ENCODE results near the gene TXN2. TPM values are rescaled to one million over a fixed set of nuclear protein-coding genes. Genes with fewer than 3 reads are reported as not detected.

The TXN2 gene
- total RNA-seq, 2 experiments from 2014 or later = 94.3 to 97.0 TPM

- DNase-seq = no peak
- H3K9me3 Mint-ChIP-seq = no peaks in the 10 kb centered on the region
- H3K27ac Mint-ChIP-seq = peak overlapping the region; percentile 54
- intact Hi-C loops (cut with micrococcal nuclease) = no loop called here
- ChIA-PET CTCF (interaction anchor here (0.8 to 2.6 kb wide), 8 partner anchors 8 to 467 kb away, joined by 3 to 19 read pairs (median 4); partner anchors contain the start of genes EIF3D and TXN2), POLR2A (interaction anchor here (0.9 to 3.2 kb wide), 5 partner anchors 10 to 271 kb away, joined by 3 to 18 read pairs (median 5); partner anchors contain the start of genes APOL2 and EIF3D)
- H3K4me1 Mint-ChIP-seq (ENCODE audit: low read depth) = peaks cover 12% of the 10 kb centered on the region
- peaks cover 43% of the 10 kb centered on the region for H3K36me3 Mint-ChIP-seq
- no peaks in the 10 kb centered on the region for H3K27me3 Mint-ChIP-seq
- no peak overlapping the region for H3K4me3 Mint-ChIP-seq
These were observed 28.9 kb upstream of the TXN2 start for GRCh38 chr22:36510384-36510783.

DNA sequence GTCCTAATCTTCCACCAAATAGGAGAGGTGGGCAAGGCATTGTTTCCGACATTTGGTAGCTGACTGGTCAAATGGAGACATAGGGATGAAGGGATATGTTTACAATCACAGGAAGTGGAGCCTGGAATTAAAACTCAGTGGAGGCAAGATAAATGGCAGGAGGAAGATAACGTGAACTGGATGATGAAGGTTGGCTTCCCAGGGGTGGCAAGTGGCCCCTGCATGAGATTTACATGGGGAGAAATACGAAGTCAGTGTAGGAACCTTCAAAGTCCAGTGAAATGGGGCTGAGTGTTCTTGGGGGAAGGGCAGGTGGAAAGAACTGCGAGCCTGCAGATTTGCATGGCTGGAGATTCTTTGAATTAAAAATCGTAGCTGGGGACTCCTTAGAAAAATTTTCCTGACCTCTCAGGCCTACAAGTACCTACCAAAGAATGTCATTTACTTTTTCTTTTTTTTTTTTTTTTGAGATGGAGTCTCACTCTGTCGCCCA is 26.1 kb upstream of the TXN2 start:
- no peak for DNase-seq
- H3K4me3 Mint-ChIP-seq = peak overlapping the region; percentile 67
- H3K4me1 Mint-ChIP-seq (ENCODE audit: low read depth) = peaks cover 19% of the 10 kb centered on the region
- POLR2A ChIA-PET = interaction anchor here (1.0 to 1.4 kb wide), 4 partner anchors 18 to 209 kb away, joined by 3 to 6 read pairs (median 4); no protein-coding TSS in a partner anchor
- no peaks in the 10 kb centered on the region for H3K9me3 Mint-ChIP-seq
- no peaks in the 10 kb centered on the region for H3K27me3 Mint-ChIP-seq
- no peak overlapping the region for H3K27ac Mint-ChIP-seq
- H3K36me3 Mint-ChIP-seq = peaks cover 27% of the 10 kb centered on the region
- CTCF ChIA-PET = interaction anchor here (1.2 kb wide), 1 partner anchor 268 kb away, joined by 3 read pairs; the partner anchor contains the start of gene APOL2
- intact Hi-C loops (cut with micrococcal nuclease) = loop anchor here (2.0 kb wide), 1 partner anchor 21 kb away; the partner anchor contains the start of gene EIF3D

- no peaks in the 10 kb centered on the region for H3K27me3 Mint-ChIP-seq
- H3K9me3 Mint-ChIP-seq = no peaks in the 10 kb centered on the region
- H3K27ac Mint-ChIP-seq = peak within 1 kb of the TSS; percentile 54
- intact Hi-C loops (cut with micrococcal nuclease) = loop anchor here (2.0 kb wide), 1 partner anchor 22 kb away; the partner anchor contains the start of gene EIF3D
- DNase-seq = peak; percentile 92
- H3K4me3 Mint-ChIP-seq = peak within 1 kb of the TSS; percentile 72
- POLR2A ChIA-PET = interaction anchor here (0.8 to 1.4 kb wide), 5 partner anchors 19 to 208 kb away, joined by 3 to 6 read pairs (median 4); no protein-coding TSS in a partner anchor
- CTCF ChIA-PET = interaction anchor here (0.9 to 1.2 kb wide), 2 partner anchors 21 to 268 kb away, joined by 3 read pairs; partner anchors contain the start of gene APOL2
- H3K36me3 Mint-ChIP-seq = peaks cover 21% of the 10 kb centered on the region
- H3K4me1 Mint-ChIP-seq (ENCODE audit: low read depth) = peaks cover 19% of the 10 kb centered on the region
These were observed 25.4 kb upstream of the TXN2 start, which contains the start of gene FOXRED2 for GRCh38 chr22:36506637-36507517. Gene FOXRED2 (minus strand): TSS chr22:36507040. CDS start chr22:36506422, 618 bp downstream.

DNA sequence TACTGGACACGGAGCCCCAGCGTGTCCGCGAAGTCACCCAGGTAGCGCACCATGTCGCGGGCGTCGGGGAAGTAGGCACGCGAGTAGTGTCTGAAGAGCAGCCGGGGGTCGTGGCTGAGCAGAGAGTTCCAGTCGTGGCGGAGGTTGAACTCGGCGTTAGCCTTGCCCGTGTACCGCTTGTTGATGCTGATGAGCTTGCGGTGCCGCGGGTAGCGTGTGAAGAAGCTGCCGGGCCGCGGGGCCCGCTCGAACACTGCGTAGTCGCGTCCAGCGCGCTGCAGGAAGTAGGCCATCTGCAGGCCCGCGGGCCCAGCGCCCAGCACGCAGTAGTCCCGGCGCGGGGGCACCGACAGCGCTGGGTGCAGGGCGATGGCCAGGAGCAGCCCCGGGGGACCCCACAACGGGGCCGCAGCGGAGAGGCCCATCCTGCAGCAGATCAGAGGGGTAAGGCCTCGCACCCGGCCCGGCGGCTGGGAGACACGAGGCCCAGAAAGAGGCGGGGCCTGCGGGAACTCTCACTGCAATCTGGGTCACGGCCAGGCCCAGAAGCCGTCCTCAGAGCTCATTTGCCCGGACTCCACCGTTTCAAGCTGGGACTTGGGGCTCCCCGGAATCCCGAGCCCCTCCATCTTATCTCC is 24.7 kb upstream of the TXN2 start:
- Mint-ChIP-seq H3K9me3 (no peaks in the 10 kb centered on the region), H3K4me1 (ENCODE audit: low read depth) (peaks cover 19% of the 10 kb centered on the region), H3K27ac (peak overlapping the region; percentile 42), H3K27me3 (no peaks in the 10 kb centered on the region), H3K4me3 (peak overlapping the region; percentile 72), H3K36me3 (peaks cover 16% of the 10 kb centered on the region)
- no peak for DNase-seq
- intact Hi-C loops (cut with micrococcal nuclease) = loop anchor here (2.0 kb wide), 1 partner anchor 23 kb away; the partner anchor contains the start of gene EIF3D
- POLR2A ChIA-PET = interaction anchor here (0.8 to 1.4 kb wide), 3 partner anchors 22 to 199 kb away, joined by 3 to 6 read pairs (median 5); no protein-coding TSS in a partner anchor
- CTCF ChIA-PET = interaction anchor here (0.9 kb wide), 1 partner anchor 22 kb away, joined by 3 read pairs; no protein-coding TSS in a partner anchor

- POLR2A ChIA-PET = no interaction called here
- Mint-ChIP-seq H3K27ac (no peak overlapping the region), H3K27me3 (no peaks in the 10 kb centered on the region), H3K9me3 (no peaks in the 10 kb centered on the region), H3K4me1 (ENCODE audit: low read depth) (no peaks in the 10 kb centered on the region), H3K36me3 (peaks cover 16% of the 10 kb centered on the region), H3K4me3 (no peak overlapping the region)
- intact Hi-C loops (cut with micrococcal nuclease) = no loop called here
- DNase-seq = no peak
- CTCF ChIA-PET = no interaction called here
These were observed 16.6 kb upstream of the TXN2 start for GRCh38 chr22:36497910-36498665.

GRCh38 chr22:36493690-36494110 is 12.3 kb upstream of the TXN2 start:
- POLR2A ChIA-PET = no interaction called here
- no peaks in the 10 kb centered on the region for H3K4me1 Mint-ChIP-seq (ENCODE audit: low read depth)
- no peak for DNase-seq
- no peaks in the 10 kb centered on the region for H3K9me3 Mint-ChIP-seq
- CTCF ChIA-PET = interaction anchor here (0.9 to 1.3 kb wide), 2 partner anchors 23 to 192 kb away, joined by 3 to 4 read pairs; no protein-coding TSS in a partner anchor
- peaks cover 26% of the 10 kb centered on the region for H3K36me3 Mint-ChIP-seq
- intact Hi-C loops (cut with micrococcal nuclease) = no loop called here
- no peaks in the 10 kb centered on the region for H3K27me3 Mint-ChIP-seq
- no peak overlapping the region for H3K4me3 Mint-ChIP-seq
- no peak overlapping the region for H3K27ac Mint-ChIP-seq

DNA sequence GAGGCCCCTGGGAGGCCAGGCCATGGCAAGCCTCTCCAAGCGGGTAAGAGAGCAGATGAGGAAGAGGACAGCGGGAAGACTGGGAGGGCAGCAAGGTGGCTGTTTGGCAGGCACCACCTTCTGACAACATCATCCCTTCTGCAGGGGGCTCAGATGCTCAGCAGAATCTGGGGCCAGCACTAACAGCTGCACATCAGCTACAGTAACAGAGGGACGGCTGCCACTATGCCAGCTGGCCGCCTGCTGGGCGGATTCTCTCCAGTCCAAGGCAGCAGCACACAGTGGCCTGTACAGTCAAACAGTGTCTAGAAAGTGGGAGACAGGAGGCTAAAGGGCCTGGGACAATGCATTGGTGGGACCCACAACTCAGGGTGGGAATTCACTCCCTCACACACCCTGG is 10.7 kb upstream of the TXN2 start:
- peaks cover 31% of the 10 kb centered on the region for H3K36me3 Mint-ChIP-seq
- H3K27ac Mint-ChIP-seq = no peak overlapping the region
- POLR2A ChIA-PET = no interaction called here
- DNase-seq = no peak
- no peak overlapping the region for H3K4me3 Mint-ChIP-seq
- CTCF ChIA-PET = no interaction called here
- no peaks in the 10 kb centered on the region for H3K27me3 Mint-ChIP-seq
- H3K9me3 Mint-ChIP-seq = peaks cover 4% of the 10 kb centered on the region
- intact Hi-C loops (cut with micrococcal nuclease) = no loop called here
- no peaks in the 10 kb centered on the region for H3K4me1 Mint-ChIP-seq (ENCODE audit: low read depth)

DNA sequence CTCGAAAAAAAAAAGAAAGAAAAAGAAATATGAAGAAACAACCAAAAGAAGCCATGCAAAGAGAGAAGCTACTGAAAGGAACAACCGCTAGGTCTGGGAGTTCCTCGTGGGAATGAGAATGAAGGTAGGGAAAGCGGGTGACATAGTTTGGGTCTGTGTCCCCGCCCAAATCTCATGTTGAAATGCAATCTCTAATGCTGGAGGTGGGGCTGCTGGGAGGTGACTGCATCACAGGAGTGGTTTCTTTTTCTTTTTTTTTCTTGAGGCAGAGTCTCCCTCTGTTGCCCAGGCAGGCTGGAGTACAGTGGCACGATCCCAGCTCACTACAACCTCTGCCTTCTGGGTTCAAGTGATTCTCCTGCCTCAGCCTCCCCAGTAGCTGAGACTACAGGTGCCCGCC is 9.7 kb upstream of the TXN2 start:
- Mint-ChIP-seq H3K9me3 (peaks cover 7% of the 10 kb centered on the region), H3K36me3 (peaks cover 27% of the 10 kb centered on the region), H3K27ac (no peak overlapping the region), H3K4me1 (ENCODE audit: low read depth) (no peaks in the 10 kb centered on the region), H3K4me3 (no peak overlapping the region), H3K27me3 (no peaks in the 10 kb centered on the region)
- ChIA-PET CTCF (interaction anchor here (0.7 to 1.6 kb wide), 3 partner anchors 21 to 321 kb away, joined by 3 to 5 read pairs (median 3); no protein-coding TSS in a partner anchor), POLR2A (no interaction called here)
- intact Hi-C loops (cut with micrococcal nuclease) = no loop called here
- DNase-seq = no peak

- Mint-ChIP-seq H3K9me3 (peaks cover 7% of the 10 kb centered on the region), H3K36me3 (peaks cover 17% of the 10 kb centered on the region), H3K4me3 (no peak overlapping the region), H3K27me3 (no peaks in the 10 kb centered on the region), H3K27ac (no peak overlapping the region), H3K4me1 (ENCODE audit: low read depth) (peaks cover 3% of the 10 kb centered on the region)
- CTCF ChIA-PET = interaction anchor here (0.6 to 2.8 kb wide), 32 partner anchors 9 to 701 kb away, joined by 3 to 39 read pairs (median 4); partner anchors contain the start of genes APOL1 and MYH9
- DNase-seq = peak; percentile 71
- POLR2A ChIA-PET = no interaction called here
- intact Hi-C loops (cut with micrococcal nuclease) = loop anchor here (10.0 kb wide), 1 partner anchor 332 kb away; no protein-coding TSS in a partner anchor
These were observed 5.4 kb upstream of the TXN2 start for GRCh38 chr22:36486619-36487384.

DNA sequence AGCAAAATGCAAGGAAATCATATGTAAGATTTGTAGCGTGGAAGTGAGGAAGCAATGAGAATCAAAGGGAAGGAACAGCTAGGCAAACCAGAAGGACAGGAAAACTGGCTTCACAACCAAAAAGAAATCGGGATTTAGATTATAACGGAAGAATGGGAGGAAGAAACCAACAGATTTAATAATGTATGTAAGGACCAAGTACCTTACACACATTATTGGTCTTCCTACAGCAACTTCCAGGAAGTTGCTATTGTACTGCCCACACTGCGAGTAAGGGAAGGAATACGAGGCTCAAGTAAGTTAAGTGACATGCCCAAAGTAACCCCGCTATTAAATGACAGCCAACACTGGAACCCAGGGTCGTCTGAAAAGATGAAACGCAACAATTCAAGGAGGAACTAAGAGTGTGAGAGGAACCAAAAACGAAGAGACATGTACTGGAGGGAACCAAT is 473 bp downstream of the TXN2 start:
- peaks cover 25% of the 10 kb centered on the region for H3K36me3 Mint-ChIP-seq
- peak overlapping the region; percentile 100 for H3K4me3 Mint-ChIP-seq
- no peaks in the 10 kb centered on the region for H3K9me3 Mint-ChIP-seq
- ChIA-PET POLR2A (interaction anchor here (1.2 to 2.0 kb wide), 4 partner anchors 93 to 148 kb away, joined by 3 to 6 read pairs (median 4); partner anchors contain the start of gene MYH9), CTCF (interaction anchor here (1.3 to 1.6 kb wide), 2 partner anchors 10 to 20 kb away, joined by 3 to 10 read pairs; no protein-coding TSS in a partner anchor)
- peaks cover 15% of the 10 kb centered on the region for H3K4me1 Mint-ChIP-seq (ENCODE audit: low read depth)
- peak overlapping the region; percentile 96 for H3K27ac Mint-ChIP-seq
- intact Hi-C loops (cut with micrococcal nuclease) = loop anchor here (1.0 to 10.0 kb wide), 4 partner anchors 26 to 326 kb away; no protein-coding TSS in a partner anchor
- no peaks in the 10 kb centered on the region for H3K27me3 Mint-ChIP-seq
- no peak for DNase-seq

Data from activated CD4-positive, alpha-beta memory T cell treated with anti-CD3 and anti-CD28 coated beads for 36 hours (primary cell).